ENCODE data around the gene FOXN3.

GRCh38 chr14:89374908-89375307, 42.1 kb downstream of the FOXN3 start:
- TF ChIP-seq, protein P1, sequence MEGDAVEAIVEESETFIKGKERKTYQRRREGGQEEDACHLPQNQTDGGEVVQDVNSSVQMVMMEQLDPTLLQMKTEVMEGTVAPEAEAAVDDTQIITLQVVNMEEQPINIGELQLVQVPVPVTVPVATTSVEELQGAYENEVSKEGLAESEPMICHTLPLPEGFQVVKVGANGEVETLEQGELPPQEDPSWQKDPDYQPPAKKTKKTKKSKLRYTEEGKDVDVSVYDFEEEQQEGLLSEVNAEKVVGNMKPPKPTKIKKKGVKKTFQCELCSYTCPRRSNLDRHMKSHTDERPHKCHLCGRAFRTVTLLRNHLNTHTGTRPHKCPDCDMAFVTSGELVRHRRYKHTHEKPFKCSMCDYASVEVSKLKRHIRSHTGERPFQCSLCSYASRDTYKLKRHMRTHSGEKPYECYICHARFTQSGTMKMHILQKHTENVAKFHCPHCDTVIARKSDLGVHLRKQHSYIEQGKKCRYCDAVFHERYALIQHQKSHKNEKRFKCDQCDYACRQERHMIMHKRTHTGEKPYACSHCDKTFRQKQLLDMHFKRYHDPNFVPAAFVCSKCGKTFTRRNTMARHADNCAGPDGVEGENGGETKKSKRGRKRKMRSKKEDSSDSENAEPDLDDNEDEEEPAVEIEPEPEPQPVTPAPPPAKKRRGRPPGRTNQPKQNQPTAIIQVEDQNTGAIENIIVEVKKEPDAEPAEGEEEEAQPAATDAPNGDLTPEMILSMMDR (IDR thresholded peaks at IDR 0.05) = no peak
- TF ChIP-seq POLR2A (IDR thresholded peaks at IDR 0.05) = no peak
